ENCODE measurements around the gene MEIS3.
"Not testable (repeated sequence)": the region's sequence is repeated elsewhere in the genome, so short reads cannot be mapped to it uniquely, and the experiment has no call there.

The MEIS3 gene

GRCh38 chr19:47381653-47382279, 37.6 kb downstream of the MEIS3 start:
- peak in 1 of 5 donors; percentile 40 for DNase-seq

GRCh38 chr19:47381121-47381520, 38.2 kb downstream of the MEIS3 start:
- DNase-seq: no peak

- no peak for DNase-seq
These were observed 38.8 kb downstream of the MEIS3 start for GRCh38 chr19:47380559-47380958.

GRCh38 chr19:47379381-47379938, 39.9 kb downstream of the MEIS3 start:
- no peak for DNase-seq

GRCh38 chr19:47378246-47378645, 41.1 kb downstream of the MEIS3 start:
- no peak for DNase-seq

- DNase-seq: no peak
These were observed 41.5 kb downstream of the MEIS3 start for GRCh38 chr19:47377801-47378200.

- no peak for DNase-seq
These were observed 42.1 kb downstream of the MEIS3 start for GRCh38 chr19:47377208-47377701.

- DNase-seq: no peak
These were observed 42.7 kb downstream of the MEIS3 start for GRCh38 chr19:47376589-47377144.

GRCh38 chr19:47375694-47376588, 43.4 kb downstream of the MEIS3 start:
- DNase-seq: no peak

GRCh38 chr19:47374876-47375693, 44.2 kb downstream of the MEIS3 start:
- no peak for DNase-seq

- no peak for DNase-seq
These were observed 45.8 kb downstream of the MEIS3 start for GRCh38 chr19:47373246-47374240.

GRCh38 chr19:47372603-47373002, 46.7 kb downstream of the MEIS3 start:
- DNase-seq: no peak

GRCh38 chr19:47371261-47371660, 48.1 kb downstream of the MEIS3 start:
- DNase-seq: no peak

- DNase-seq: no peak
These were observed 49.2 kb downstream of the MEIS3 start for GRCh38 chr19:47370045-47370611.

GRCh38 chr19:47365455-47365854, 53.9 kb downstream of the MEIS3 start:
- DNase-seq: not testable (repeated sequence)

- no peak for DNase-seq
These were observed 55.4 kb downstream of the MEIS3 start for GRCh38 chr19:47363758-47364531.

GRCh38 chr19:47362321-47362720, 57.0 kb downstream of the MEIS3 start:
- DNase-seq: no peak

GRCh38 chr19:47358936-47359335, 60.4 kb downstream of the MEIS3 start:
- no peak for DNase-seq

GRCh38 chr19:47357788-47358680, 61.3 kb downstream of the MEIS3 start:
- no peak for DNase-seq

Measured in T-helper 1 cell (primary cell).